DMS153 treated with DMSO at 0.1 percent for 48 hours (cell line): ENCODE measurements around the gene SOX5.
"Not testable (repeated sequence)": the region's sequence is repeated elsewhere in the genome, so short reads cannot be mapped to it uniquely, and the experiment has no call there.

Experiments used
- DNase-seq: peaks from one replicate; lab custom pipeline; 2025; ENCODE audit not compliant: unreplicated experiment; lab: John Stamatoyannopoulos, UW

The SOX5 gene

DNA sequence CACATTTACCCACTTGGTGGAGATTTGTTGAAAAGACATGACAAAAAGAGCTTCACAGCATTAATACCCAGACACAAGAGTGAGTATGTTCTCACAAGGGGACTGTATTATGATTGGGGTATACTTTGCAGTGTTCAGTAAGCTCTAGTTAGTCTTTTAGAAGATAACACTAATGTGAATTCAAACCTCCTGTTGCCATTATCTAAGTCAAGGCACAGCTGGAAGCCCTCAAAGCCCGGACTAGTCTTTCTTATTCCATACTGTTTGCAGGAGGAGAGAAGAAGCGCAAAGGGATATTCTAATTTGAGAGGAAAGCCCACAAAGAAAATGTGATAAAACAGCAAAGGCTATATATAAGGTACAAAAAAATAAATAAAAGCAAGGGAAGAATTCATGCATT, 445.9 kb downstream of the SOX5 start:
- no peak for DNase-seq

DNA sequence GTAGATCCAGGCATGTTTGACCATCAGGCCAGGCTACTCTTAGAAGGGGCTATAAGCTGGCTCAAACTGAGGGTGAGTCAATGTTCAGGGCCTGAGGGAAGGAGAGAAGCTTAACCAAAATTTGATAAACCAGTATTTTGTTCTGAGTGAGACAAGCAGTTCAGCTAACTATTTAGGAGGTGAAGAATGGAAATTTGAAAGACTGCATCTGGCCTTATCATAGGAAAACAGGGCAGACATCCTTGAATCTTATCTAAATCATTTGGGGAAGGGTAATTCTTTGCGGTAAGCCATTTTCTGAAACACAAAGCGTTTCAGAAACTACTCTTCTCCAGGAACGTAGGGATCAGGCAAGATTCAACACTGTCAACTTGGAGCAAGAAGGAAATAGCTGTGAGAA, 447.2 kb downstream of the SOX5 start:
- DNase-seq: no peak

DNA sequence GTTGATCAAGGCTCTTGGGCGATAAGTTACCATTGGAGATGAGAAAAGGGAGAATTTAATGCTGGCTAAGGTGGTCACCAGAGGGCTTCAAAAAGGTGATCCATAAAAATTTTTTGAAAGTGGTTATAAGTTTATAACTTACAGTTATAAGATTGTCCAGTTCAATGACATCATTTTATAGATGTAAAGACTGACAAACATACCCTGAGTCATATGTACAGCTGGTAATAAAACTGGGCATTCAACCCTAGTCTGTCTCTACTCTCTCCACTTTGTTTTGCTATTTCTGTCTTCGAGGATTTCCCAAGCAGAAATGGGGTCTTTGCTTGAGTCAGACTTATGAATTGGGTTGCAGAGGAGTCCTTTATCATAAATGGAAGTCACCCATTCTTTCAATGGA, 454.0 kb downstream of the SOX5 start:
- no peak for DNase-seq

DNA sequence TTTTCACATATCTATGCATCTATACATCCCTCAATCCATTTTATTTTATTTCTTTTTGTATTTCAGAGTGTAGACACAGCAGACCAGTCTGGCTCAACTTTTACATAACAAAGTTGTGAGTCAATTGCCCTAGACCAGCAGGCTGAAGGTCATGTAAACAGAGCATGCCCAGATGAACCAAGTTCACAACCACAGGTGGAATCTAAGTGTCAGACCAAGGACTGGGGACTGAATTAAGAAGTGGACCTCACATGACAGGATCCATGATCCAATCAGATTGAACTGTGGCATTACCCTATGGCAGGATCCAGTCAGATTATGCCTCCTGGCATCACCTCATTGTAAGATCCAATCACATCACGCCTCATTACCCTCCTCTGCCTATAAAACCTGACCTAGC, 455.8 kb downstream of the SOX5 start:
- no peak for DNase-seq

DNA sequence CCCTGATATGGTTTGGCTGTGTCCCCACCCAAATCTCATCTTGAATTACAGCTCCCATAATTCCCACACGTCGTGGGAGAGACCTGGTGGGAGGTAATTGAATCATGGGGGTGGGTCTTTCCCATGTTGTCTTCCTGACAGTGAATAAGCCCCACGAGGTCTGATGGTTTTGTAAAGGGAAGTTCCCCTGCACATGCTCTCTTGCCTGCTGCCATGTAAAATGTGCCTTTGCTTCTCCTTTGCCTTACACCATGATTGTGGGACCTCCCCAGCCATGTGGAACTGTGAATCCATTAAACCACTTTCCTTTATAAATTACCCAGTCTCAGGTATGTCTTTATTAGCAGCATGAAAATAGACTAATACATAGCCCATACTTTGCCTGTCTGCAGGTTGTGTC, 458.4 kb downstream of the SOX5 start:
- not testable (repeated sequence) for DNase-seq

DNA sequence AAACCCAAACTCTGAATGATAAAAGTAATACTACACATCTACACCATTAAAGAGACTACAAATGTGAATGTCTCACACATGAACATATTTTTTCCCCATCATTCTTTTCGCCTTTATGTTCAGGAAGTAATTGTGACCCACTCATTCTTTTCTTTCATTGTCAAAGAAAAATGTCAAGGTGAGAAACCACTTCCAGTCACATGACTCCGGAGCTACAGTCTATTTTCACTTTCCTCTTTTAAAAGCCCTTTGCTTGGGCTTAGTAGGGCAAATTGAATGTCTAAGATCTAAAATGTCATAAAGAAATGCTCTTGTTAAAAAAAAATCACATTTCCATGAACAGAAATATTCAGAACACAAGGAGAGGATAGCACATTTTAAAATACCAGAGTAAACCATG, 461.3 kb downstream of the SOX5 start:
- no peak for DNase-seq

DNA sequence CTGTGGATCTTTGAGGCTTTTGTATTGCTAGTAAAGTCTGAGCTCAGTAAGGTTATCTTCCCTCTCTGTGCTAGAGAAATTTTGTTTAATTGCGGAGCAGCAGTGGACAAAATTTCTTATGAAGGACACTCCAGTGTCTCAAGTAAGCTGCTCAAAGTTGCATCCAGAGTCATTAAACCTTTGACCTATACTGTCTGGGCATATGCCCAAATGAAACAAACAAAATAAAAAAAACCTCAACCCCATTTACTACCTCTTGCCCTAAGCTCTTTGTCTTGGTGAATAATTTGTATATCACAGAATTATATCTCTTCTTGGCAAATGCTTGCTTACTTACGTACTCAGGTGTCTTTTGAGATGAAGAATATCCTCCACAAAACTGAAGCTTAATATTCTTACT, 465.2 kb downstream of the SOX5 start:
- no peak for DNase-seq

DNA sequence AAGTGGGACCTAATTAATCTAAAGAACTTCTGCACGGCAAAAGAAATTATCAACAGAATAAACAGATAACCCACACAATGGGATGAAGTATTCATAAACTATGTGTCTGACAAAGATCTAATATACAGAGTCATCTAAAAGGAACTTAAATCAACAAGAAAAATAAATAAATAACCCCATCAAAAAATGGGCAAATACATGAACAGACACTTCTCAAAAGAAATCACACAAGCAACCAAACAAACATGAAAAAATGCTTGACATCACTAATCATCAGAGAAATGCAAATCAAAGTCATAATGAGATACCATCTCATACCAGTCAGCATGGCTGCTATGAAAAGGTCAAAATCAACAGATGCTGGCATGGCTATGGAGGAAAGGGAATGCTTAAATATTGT, 466.9 kb downstream of the SOX5 start:
- DNase-seq: no peak
